ENCODE results near the gene UBTD2.
A peak's percentile ranks its signal among the peaks of the same experiment; 100 is the strongest.

UBTD2 gene

GRCh38 chr5:172189693-172190296 lies 93.8 kb downstream of the UBTD2 start:
- POLR2A ChIA-PET = interaction anchor here (0.6 to 3.0 kb wide), 2 partner anchors 58 to 94 kb away, joined by 3 to 18 read pairs; partner anchors contain the start of gene UBTD2
- no peaks in the 10 kb centered on the region for H3K9me3 ChIP-seq (ENCODE audit: control insufficient read depth, insufficient read depth, low read depth, low read length)
- H3K4me1 ChIP-seq (ENCODE audit: control insufficient read depth, insufficient read depth, low read length) = peaks cover 4% of the 10 kb centered on the region; the same call in 1 of the 2 replicates
- no peaks in the 10 kb centered on the region for H3K36me3 ChIP-seq (ENCODE audit: control insufficient read depth in 2 of 2, insufficient read depth in 1 of 2, low read length in 2 of 2)
- no peak overlapping the region for H3K27ac ChIP-seq (ENCODE audit: extremely low read depth, low read depth, low read length)
- TF ChIP-seq ZNF558 (tag by site-specific recombination; IDR thresholded peaks at IDR 0.05) (no peak), GLI4 (tag by site-specific recombination; IDR thresholded peaks at IDR 0.05) (no peak), PRDM1 (tag by site-specific recombination; IDR thresholded peaks at IDR 0.05) (peak; percentile 100), ZNF366 (tag by site-specific recombination; conservative IDR thresholded peaks at IDR 0.05) (peak; percentile 86), SCRT2 (tag by site-specific recombination; IDR thresholded peaks at IDR 0.05) (no peak), ZBTB26 (tag by site-specific recombination; optimal IDR thresholded peaks at IDR 0.05) (no peak), INSM2 (tag by site-specific recombination; IDR thresholded peaks at IDR 0.05) (no peak)
- CTCF ChIA-PET = interaction anchor here (0.6 to 4.6 kb wide), 19 partner anchors 8 to 421 kb away, joined by 3 to 44 read pairs (median 5); partner anchors contain the start of gene UBTD2
- H3K4me3 ChIP-seq (ENCODE audit: low read depth, low read length) = no peak overlapping the region

GRCh38 chr5:172188893-172189692 lies 94.5 kb downstream of the UBTD2 start:
- H3K4me1 ChIP-seq (ENCODE audit: control insufficient read depth, insufficient read depth, low read length) = peaks cover 4% of the 10 kb centered on the region; the same call in 1 of the 2 replicates
- CTCF ChIA-PET = interaction anchor here (0.6 to 4.6 kb wide), 50 partner anchors 9 to 1667 kb away, joined by 3 to 44 read pairs (median 4); partner anchors contain the start of gene UBTD2
- no peaks in the 10 kb centered on the region for H3K9me3 ChIP-seq (ENCODE audit: control insufficient read depth, insufficient read depth, low read depth, low read length)
- TF ChIP-seq ZNF473 (tag by site-specific recombination; IDR thresholded peaks at IDR 0.05) (no peak), GFI1B (tag by site-specific recombination; IDR thresholded peaks at IDR 0.05) (no peak), ZXDB (tag by site-specific recombination; IDR thresholded peaks at IDR 0.05) (peak; percentile 2; the same call in 1 of the 2 replicates), INSM2 (tag by site-specific recombination; IDR thresholded peaks at IDR 0.05) (no peak), ZSCAN5A (tag by site-specific recombination; IDR thresholded peaks at IDR 0.05) (no peak), OVOL3 (tag by site-specific recombination; IDR thresholded peaks at IDR 0.05) (no peak), SCRT1 (tag by site-specific recombination; IDR thresholded peaks at IDR 0.05; ENCODE audit: borderline replicate concordance) (no peak), HOXA7 (CRISPR knock-in tag; IDR thresholded peaks at IDR 0.05; ENCODE audit: borderline replicate concordance) (no peak), ZNF580 (tag by site-specific recombination; IDR thresholded peaks at IDR 0.05) (no peak), ZNF449 (tag by site-specific recombination; IDR thresholded peaks at IDR 0.05) (no peak), ZNF701 (tag by site-specific recombination; IDR thresholded peaks at IDR 0.05) (no peak), ZEB2 (tag by site-specific recombination; IDR thresholded peaks at IDR 0.05) (0 out of 2 replicates have a peak, but pooled peaks have one; percentile 7)
- POLR2A ChIA-PET = interaction anchor here (0.6 to 3.0 kb wide), 7 partner anchors 11 to 94 kb away, joined by 3 to 18 read pairs (median 4); partner anchors contain the start of gene UBTD2
- peak overlapping the region; percentile 59; the same call in 1 of the 2 replicates for H3K27ac ChIP-seq (ENCODE audit: extremely low read depth, low read depth, low read length)
- no peaks in the 10 kb centered on the region for H3K36me3 ChIP-seq (ENCODE audit: control insufficient read depth in 2 of 2, insufficient read depth in 1 of 2, low read length in 2 of 2)
- H3K4me3 ChIP-seq (ENCODE audit: low read depth, low read length) = peak overlapping the region; percentile 48
